GM12865 (cell line): ENCODE data around the gene PTPRCAP.

ENCODE experiments used
- DNase-seq: peaks from one replicate; pipeline ENCODE4 v3.0.0; 2010; ENCODE audit warnings: low read depth
- H3K4me3 ChIP-seq: 2 replicates; pipeline ENCODE4 v1.5.1; 2011; ENCODE audit warnings: mild to moderate bottlenecking, low read depth, low read length, control low read depth
- CTCF ChIP-seq: IDR thresholded peaks from 2 replicates; pipeline ENCODE4 v1.5.1; 2011; ENCODE audit warnings: low read length, control low read depth, low read depth, inconsistent platforms; ENCODE audit not compliant: insufficient read depth; ENCODE audit errors: missing control alignments

PTPRCAP gene

GRCh38 chr11:67413266-67413849, 24.1 kb downstream of the PTPRCAP start:
- H3K4me3 ChIP-seq: no peak overlapping the region
- no peak for TF ChIP-seq CTCF
- DNase-seq: no peak

GRCh38 chr11:67412495-67413179, 24.8 kb downstream of the PTPRCAP start:
- H3K4me3 ChIP-seq: no peak overlapping the region
- TF ChIP-seq CTCF: no peak
- no peak for DNase-seq

- no peak for DNase-seq
- no peak overlapping the region for H3K4me3 ChIP-seq
- no peak for TF ChIP-seq CTCF
Measured at GRCh38 chr11:67411785-67412152, 25.7 kb downstream of the PTPRCAP start.

GRCh38 chr11:67410984-67411784, 26.3 kb downstream of the PTPRCAP start:
- DNase-seq: no peak
- no peak for TF ChIP-seq CTCF
- no peak overlapping the region for H3K4me3 ChIP-seq

- no peak overlapping the region for H3K4me3 ChIP-seq
- DNase-seq: no peak
- TF ChIP-seq CTCF: no peak
Measured at GRCh38 chr11:67410369-67410831, 27.1 kb downstream of the PTPRCAP start.

- TF ChIP-seq CTCF: no peak
- peak; percentile 78 for DNase-seq
- H3K4me3 ChIP-seq: peak overlapping the region; percentile 54
Measured at GRCh38 chr11:67409781-67410368, 27.6 kb downstream of the PTPRCAP start.
